ENCODE results near the gene KCNJ15. TPM values are rescaled to one million over a fixed set of nuclear protein-coding genes. Genes with fewer than 3 reads are reported as not detected.

KCNJ15 gene
- total and polyA plus RNA-seq, 2 donors (not counting 1 experiment from before 2014, with no cell fraction given), result 0.44 to 0.83 TPM

GRCh38 chr21:38250991-38251418 lies 5.8 kb upstream of the KCNJ15 start:
- H3K4me3 ChIP-seq (replicated peaks in 1 of 4; ENCODE audit: control extremely low read depth in 1 of 4, insufficient read depth in 1 of 4, low read depth in 3 of 4, low read length in 4 of 4), result no peak overlapping the region
- no peak overlapping the region for H3K4me2 ChIP-seq (ENCODE audit: extremely low read depth, insufficient read depth, low read length)
- H3K79me2 ChIP-seq (ENCODE audit: control insufficient read depth, insufficient read depth, low read length), result no peaks in the 10 kb centered on the region
- H3K4me1 ChIP-seq (ENCODE audit: control insufficient read depth, extremely low read depth, insufficient read depth, low read length), result no peaks in the 10 kb centered on the region
- peak in 1 of 2 donors; percentile 87 for DNase-seq (ENCODE audit: low read depth in 2 of 2)
- no peaks in the 10 kb centered on the region for H3K36me3 ChIP-seq (ENCODE audit: control insufficient read depth, insufficient read depth, low read length)
- no peak overlapping the region for H2AFZ ChIP-seq (ENCODE audit: low read length)
- H3K27me3 ChIP-seq (ENCODE audit: control insufficient read depth, insufficient read depth, low read length), result no peaks in the 10 kb centered on the region
- H3K9ac ChIP-seq (ENCODE audit: insufficient read depth, low read length), result no peak overlapping the region
- H3K27ac ChIP-seq (ENCODE audit: insufficient read depth, low read length), result no peak overlapping the region
- no peak for TF ChIP-seq CTCF (conservative IDR thresholded peaks at IDR 0.05 in 1 of 2, IDR thresholded peaks at IDR 0.05 in 1 of 2; ENCODE audit: low read depth in 1 of 2, low read length in 2 of 2)
- no peak for TF ChIP-seq EZH2 (IDR thresholded peaks at IDR 0.05; ENCODE audit: low read length, missing control alignments)
- no peaks in the 10 kb centered on the region for H3K9me3 ChIP-seq (ENCODE audit: control insufficient read depth, insufficient read depth, low read depth, low read length)
- H4K20me1 ChIP-seq (ENCODE audit: control insufficient read depth, extremely low read depth, insufficient read depth, low read length), result no peaks in the 10 kb centered on the region

- no peak overlapping the region for H3K4me3 ChIP-seq (replicated peaks in 1 of 4; ENCODE audit: control extremely low read depth in 1 of 4, insufficient read depth in 1 of 4, low read depth in 3 of 4, low read length in 4 of 4)
- H3K4me2 ChIP-seq (ENCODE audit: extremely low read depth, insufficient read depth, low read length), result no peak overlapping the region
- H3K4me1 ChIP-seq (ENCODE audit: control insufficient read depth, extremely low read depth, insufficient read depth, low read length), result peaks cover 5% of the 10 kb centered on the region
- no peak overlapping the region for H2AFZ ChIP-seq (ENCODE audit: low read length)
- H4K20me1 ChIP-seq (ENCODE audit: control insufficient read depth, extremely low read depth, insufficient read depth, low read length), result no peaks in the 10 kb centered on the region
- no peaks in the 10 kb centered on the region for H3K27me3 ChIP-seq (ENCODE audit: control insufficient read depth, insufficient read depth, low read length)
- no peaks in the 10 kb centered on the region for H3K79me2 ChIP-seq (ENCODE audit: control insufficient read depth, insufficient read depth, low read length)
- H3K27ac ChIP-seq (ENCODE audit: insufficient read depth, low read length), result no peak overlapping the region
- no peaks in the 10 kb centered on the region for H3K9me3 ChIP-seq (ENCODE audit: control insufficient read depth, insufficient read depth, low read depth, low read length)
- no peak overlapping the region for H3K9ac ChIP-seq (ENCODE audit: insufficient read depth, low read length)
- no peak for DNase-seq (ENCODE audit: low read depth in 2 of 2)
- TF ChIP-seq CTCF (conservative IDR thresholded peaks at IDR 0.05 in 1 of 2, IDR thresholded peaks at IDR 0.05 in 1 of 2; ENCODE audit: low read depth in 1 of 2, low read length in 2 of 2) (no peak), EZH2 (IDR thresholded peaks at IDR 0.05; ENCODE audit: low read length, missing control alignments) (no peak)
- H3K36me3 ChIP-seq (ENCODE audit: control insufficient read depth, insufficient read depth, low read length), result no peaks in the 10 kb centered on the region
Observed at GRCh38 chr21:38254970-38255369, 1.8 kb upstream of the KCNJ15 start.

- no peaks in the 10 kb centered on the region for H3K9me3 ChIP-seq (ENCODE audit: control insufficient read depth, insufficient read depth, low read depth, low read length)
- no peak overlapping the region for H3K4me2 ChIP-seq (ENCODE audit: extremely low read depth, insufficient read depth, low read length)
- no peaks in the 10 kb centered on the region for H3K27me3 ChIP-seq (ENCODE audit: control insufficient read depth, insufficient read depth, low read length)
- H3K79me2 ChIP-seq (ENCODE audit: control insufficient read depth, insufficient read depth, low read length), result no peaks in the 10 kb centered on the region
- no peak overlapping the region for H3K4me3 ChIP-seq (replicated peaks in 1 of 4; ENCODE audit: control extremely low read depth in 1 of 4, insufficient read depth in 1 of 4, low read depth in 3 of 4, low read length in 4 of 4)
- no peak overlapping the region for H2AFZ ChIP-seq (ENCODE audit: low read length)
- no peak for TF ChIP-seq CTCF (conservative IDR thresholded peaks at IDR 0.05 in 1 of 2, IDR thresholded peaks at IDR 0.05 in 1 of 2; ENCODE audit: low read depth in 1 of 2, low read length in 2 of 2)
- no peak for TF ChIP-seq EZH2 (IDR thresholded peaks at IDR 0.05; ENCODE audit: low read length, missing control alignments)
- H3K36me3 ChIP-seq (ENCODE audit: control insufficient read depth, insufficient read depth, low read length), result no peaks in the 10 kb centered on the region
- no peak overlapping the region for H3K9ac ChIP-seq (ENCODE audit: insufficient read depth, low read length)
- peaks cover 5% of the 10 kb centered on the region for H3K4me1 ChIP-seq (ENCODE audit: control insufficient read depth, extremely low read depth, insufficient read depth, low read length)
- H4K20me1 ChIP-seq (ENCODE audit: control insufficient read depth, extremely low read depth, insufficient read depth, low read length), result no peaks in the 10 kb centered on the region
- no peak overlapping the region for H3K27ac ChIP-seq (ENCODE audit: insufficient read depth, low read length)
- DNase-seq (ENCODE audit: low read depth in 2 of 2), result no peak
Observed at GRCh38 chr21:38255571-38256117, 1.1 kb upstream of the KCNJ15 start.
